DMS 273 (cell line): ENCODE data around the gene UBE2QL1.

Experiments
- DNase-seq: peaks from one replicate; lab custom pipeline; 2025; ENCODE audit not compliant: unreplicated experiment; lab: John Stamatoyannopoulos, UW

Gene UBE2QL1

GRCh38 chr5:6448622-6449464, at the start of gene UBE2QL1:
Gene UBE2QL1, plus strand, starts transcription at chr5:6448859. Its CDS starts 35 bp downstream, at chr5:6448894.
- DNase-seq = peak; percentile 58

GRCh38 chr5:6399980-6400910, 48.4 kb upstream of the UBE2QL1 start:
- DNase-seq = no peak

GRCh38 chr5:6401410-6401809, 47.2 kb upstream of the UBE2QL1 start:
- DNase-seq = no peak

- no peak for DNase-seq
Observed at GRCh38 chr5:6402939-6403338, 45.7 kb upstream of the UBE2QL1 start.

GRCh38 chr5:6403416-6403815, 45.2 kb upstream of the UBE2QL1 start:
- DNase-seq = no peak

- DNase-seq = no peak
Observed at GRCh38 chr5:6404129-6404528, 44.5 kb upstream of the UBE2QL1 start.

GRCh38 chr5:6405591-6405990, 43.1 kb upstream of the UBE2QL1 start:
- no peak for DNase-seq

GRCh38 chr5:6407558-6408259, 41.0 kb upstream of the UBE2QL1 start:
- no peak for DNase-seq

GRCh38 chr5:6408260-6408596, 40.4 kb upstream of the UBE2QL1 start:
- DNase-seq = no peak

- no peak for DNase-seq
Observed at GRCh38 chr5:6408627-6409446, 39.8 kb upstream of the UBE2QL1 start.

- DNase-seq = no peak
Observed at GRCh38 chr5:6410421-6410820, 38.2 kb upstream of the UBE2QL1 start.

GRCh38 chr5:6411141-6411540, 37.5 kb upstream of the UBE2QL1 start:
- no peak for DNase-seq

GRCh38 chr5:6412811-6413210, 35.8 kb upstream of the UBE2QL1 start:
- DNase-seq = no peak

GRCh38 chr5:6417657-6418056, 31.0 kb upstream of the UBE2QL1 start:
- DNase-seq = no peak

- DNase-seq = no peak
Observed at GRCh38 chr5:6418679-6419276, 29.9 kb upstream of the UBE2QL1 start.

- no peak for DNase-seq
Observed at GRCh38 chr5:6419340-6419852, 29.3 kb upstream of the UBE2QL1 start.

- DNase-seq = no peak
Observed at GRCh38 chr5:6423327-6424109, 25.1 kb upstream of the UBE2QL1 start.

GRCh38 chr5:6424110-6424659, 24.5 kb upstream of the UBE2QL1 start:
- DNase-seq = no peak

GRCh38 chr5:6424700-6425099, 24.0 kb upstream of the UBE2QL1 start:
- DNase-seq = no peak
